HG03139 (cell line): Measurements from ENCODE around the gene NFIX.

Source experiments
- ATAC-seq: cut with Tn5 transposase; IDR thresholded peaks from one replicate; pipeline ENCODE4 v1.9.1; 2021; ENCODE audit not compliant: unreplicated experiment

Gene NFIX

GRCh38 chr19:13006431-13007281, 11.4 kb downstream of the NFIX start:
- ATAC-seq = no peak

- ATAC-seq = no peak
Measured at GRCh38 chr19:13007292-13008045, 12.2 kb downstream of the NFIX start.

GRCh38 chr19:13008926-13009787, 13.9 kb downstream of the NFIX start:
- ATAC-seq = no peak

- ATAC-seq = no peak
Measured at GRCh38 chr19:13010038-13010991, 15.0 kb downstream of the NFIX start.

- no peak for ATAC-seq
Measured at GRCh38 chr19:13010992-13011652, 15.8 kb downstream of the NFIX start.

- ATAC-seq = no peak
Measured at GRCh38 chr19:13011653-13012389, 16.5 kb downstream of the NFIX start.

- no peak for ATAC-seq
Measured at GRCh38 chr19:13012390-13012689, 17.1 kb downstream of the NFIX start.

- no peak for ATAC-seq
Measured at GRCh38 chr19:13012690-13013608, 17.7 kb downstream of the NFIX start.

GRCh38 chr19:13013649-13014048, 18.4 kb downstream of the NFIX start:
- ATAC-seq = no peak

- ATAC-seq = no peak
Measured at GRCh38 chr19:13014101-13014920, 19.0 kb downstream of the NFIX start.

GRCh38 chr19:13014921-13015280, 19.6 kb downstream of the NFIX start:
- no peak for ATAC-seq

GRCh38 chr19:13015361-13016223, 20.3 kb downstream of the NFIX start:
- no peak for ATAC-seq

GRCh38 chr19:13016245-13016627, 21.0 kb downstream of the NFIX start:
- no peak for ATAC-seq

- no peak for ATAC-seq
Measured at GRCh38 chr19:13016628-13017305, 21.5 kb downstream of the NFIX start.

GRCh38 chr19:13017306-13018034, 22.2 kb downstream of the NFIX start:
- ATAC-seq = no peak
